AG08395 (cell line): ENCODE results near the gene SMYD3.

ENCODE experiments used
- DNase-seq: peaks from one replicate; pipeline ENCODE4 v3.0.0; 2012; ENCODE audit warnings: mixed read lengths, low spot score

The SMYD3 gene

GRCh38 chr1:246470585-246470984 lies 36.5 kb downstream of the SMYD3 start:
- no peak for DNase-seq

- DNase-seq: no peak
Measured at GRCh38 chr1:246462986-246463385, 44.1 kb downstream of the SMYD3 start.

- no peak for DNase-seq
Measured at GRCh38 chr1:246460406-246460805, 46.7 kb downstream of the SMYD3 start.

- no peak for DNase-seq
Measured at GRCh38 chr1:246459221-246459620, 47.9 kb downstream of the SMYD3 start.

GRCh38 chr1:246455476-246455875 lies 51.6 kb downstream of the SMYD3 start:
- no peak for DNase-seq

- no peak for DNase-seq
Measured at GRCh38 chr1:246454655-246455054, 52.4 kb downstream of the SMYD3 start.

GRCh38 chr1:246450611-246451251 lies 56.3 kb downstream of the SMYD3 start:
- peak; percentile 52 for DNase-seq

GRCh38 chr1:246448373-246448772 lies 58.7 kb downstream of the SMYD3 start:
- DNase-seq: no peak

- no peak for DNase-seq
Measured at GRCh38 chr1:246447501-246447900, 59.6 kb downstream of the SMYD3 start.

- no peak for DNase-seq
Measured at GRCh38 chr1:246445503-246445902, 61.6 kb downstream of the SMYD3 start.

- no peak for DNase-seq
Measured at GRCh38 chr1:246444617-246445016, 62.5 kb downstream of the SMYD3 start.

- DNase-seq: no peak
Measured at GRCh38 chr1:246437961-246438360, 69.1 kb downstream of the SMYD3 start.

GRCh38 chr1:246435421-246436041 lies 71.5 kb downstream of the SMYD3 start:
- no peak for DNase-seq

GRCh38 chr1:246434335-246434734 lies 72.7 kb downstream of the SMYD3 start:
- DNase-seq: no peak

GRCh38 chr1:246428542-246429308 lies 78.4 kb downstream of the SMYD3 start:
- peak; percentile 63 for DNase-seq

- no peak for DNase-seq
Measured at GRCh38 chr1:246427611-246428010, 79.5 kb downstream of the SMYD3 start.

GRCh38 chr1:246425895-246426294 lies 81.2 kb downstream of the SMYD3 start:
- DNase-seq: no peak

GRCh38 chr1:246425139-246425794 lies 81.8 kb downstream of the SMYD3 start:
- DNase-seq: no peak

- DNase-seq: no peak
Measured at GRCh38 chr1:246420300-246420699, 86.8 kb downstream of the SMYD3 start.

- DNase-seq: no peak
Measured at GRCh38 chr1:246418565-246419312, 88.3 kb downstream of the SMYD3 start.

GRCh38 chr1:246417813-246418564 lies 89.1 kb downstream of the SMYD3 start:
- DNase-seq: no peak
